RCC 7860 (cell line): ENCODE measurements around the gene FAAP100.

ENCODE experiments used
- DNase-seq: peaks from one replicate; pipeline ENCODE4 v3.0.0-alpha.2; 2015; ENCODE audit warnings: low spot score
- FAIRE-seq: peaks from 2 replicates; lab custom pipeline; 2012; peaks lifted over from hg19 to GRCh38; lab: Jason Lieb, UNC

FAAP100 gene

DNA sequence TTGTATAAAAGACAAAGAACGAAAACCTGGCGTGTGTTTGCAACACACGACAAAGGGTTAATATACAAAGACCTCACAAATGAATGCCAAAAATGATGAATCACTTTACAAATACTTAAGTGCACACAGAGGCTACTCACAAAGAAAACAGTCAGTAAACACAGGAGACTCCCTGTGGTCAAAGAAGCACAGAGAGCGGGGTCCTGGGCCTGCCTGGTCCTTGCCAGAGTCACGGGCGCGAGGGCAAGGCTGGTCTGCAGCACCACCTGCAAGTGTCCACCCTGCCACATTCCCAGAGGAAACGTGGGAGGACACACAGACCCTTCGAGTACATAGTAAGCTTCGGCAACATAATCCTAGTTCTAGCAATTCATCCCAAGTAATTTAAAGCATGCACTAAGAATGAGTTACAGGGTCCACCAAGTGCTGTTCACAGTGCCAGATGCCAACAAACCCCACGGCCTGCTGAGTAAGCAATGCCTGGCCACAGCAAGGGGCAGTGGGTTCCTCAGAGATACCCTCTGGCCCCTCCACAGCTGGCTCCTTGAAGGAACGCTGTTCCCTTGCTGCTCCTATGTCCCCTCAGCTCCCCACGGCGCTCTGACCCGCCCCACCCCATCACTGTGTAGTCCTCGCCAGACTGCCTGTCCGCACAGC, 24.6 kb upstream of the FAAP100 start:
- peak; percentile 74 for DNase-seq
- peak; percentile 29 for FAIRE-seq

DNA sequence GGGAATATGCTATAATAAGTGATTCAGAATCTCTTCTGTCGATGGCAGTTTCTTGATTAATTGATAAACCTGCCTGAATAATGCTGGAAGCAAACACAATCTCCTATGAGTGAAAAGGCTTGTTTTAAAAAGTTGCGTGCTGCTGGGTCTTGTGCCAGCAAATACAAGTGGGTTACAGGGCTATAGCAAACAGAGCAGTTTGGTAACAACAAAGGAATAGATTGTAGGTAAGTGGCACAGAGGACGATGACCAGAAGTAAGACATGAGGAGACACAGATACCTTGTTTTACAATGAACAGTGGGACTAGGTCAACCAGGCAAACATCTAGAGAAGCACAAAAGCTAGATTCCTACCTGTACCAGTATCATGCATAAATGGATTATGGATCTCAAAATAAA, 23.7 kb upstream of the FAAP100 start:
- no peak for DNase-seq
- FAIRE-seq, result no peak

DNA sequence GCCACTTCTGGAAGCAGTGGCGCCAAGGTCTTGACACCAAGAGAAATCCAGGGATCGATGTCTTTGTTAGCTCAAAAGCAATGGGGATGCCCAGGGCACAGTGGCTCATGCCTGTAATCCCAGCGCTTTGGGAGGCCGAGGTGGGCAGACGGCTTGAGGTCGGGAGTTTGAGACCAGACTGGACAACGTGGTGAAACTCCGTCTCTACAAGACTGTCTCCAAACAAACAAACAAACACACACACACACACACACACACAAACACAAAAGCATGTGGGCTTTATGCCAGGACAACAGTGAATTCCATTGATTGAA, 22.4 kb upstream of the FAAP100 start:
- FAIRE-seq, result no peak

DNA sequence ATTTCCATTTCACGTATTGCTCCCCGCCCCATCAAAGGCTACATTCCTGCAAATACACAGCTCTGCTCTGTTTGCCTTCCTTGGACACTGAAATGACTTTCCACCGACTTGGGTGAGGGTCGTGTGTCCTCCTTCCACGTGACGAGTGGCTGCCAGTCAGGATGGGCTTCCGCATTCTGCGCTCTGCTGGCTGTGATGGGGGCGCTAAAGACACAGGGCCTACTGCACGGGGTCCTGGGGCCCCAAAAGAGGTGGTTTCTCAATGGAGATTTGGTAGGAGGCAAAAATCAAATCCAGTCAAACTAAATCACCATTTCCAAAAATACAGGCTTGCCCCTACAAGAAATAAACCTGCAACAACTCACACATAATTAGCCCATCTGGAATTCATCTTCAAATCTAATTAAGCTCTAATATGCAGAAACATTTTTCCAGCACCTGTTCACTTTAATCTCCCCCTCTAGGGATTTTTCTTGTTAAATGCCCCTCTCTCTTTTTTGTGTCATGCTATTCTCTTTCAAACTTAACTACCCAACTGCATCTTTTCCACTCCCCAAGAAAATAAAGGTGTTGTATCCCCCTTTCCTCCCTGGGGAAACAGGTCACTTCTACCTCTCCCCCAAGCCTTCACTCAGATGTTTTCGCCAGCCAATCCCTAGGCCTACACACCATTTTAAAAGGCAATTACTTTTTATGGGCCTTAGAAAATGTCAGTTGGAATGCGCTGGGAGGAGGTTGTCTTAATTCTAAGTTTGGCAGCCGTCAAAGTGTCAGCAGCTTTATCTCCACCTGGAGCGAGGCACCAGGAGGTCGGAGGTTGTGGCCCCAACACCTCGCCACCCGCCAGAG, 21.9 kb upstream of the FAAP100 start:
- FAIRE-seq (no peak), DNase-seq (no peak)

More for the DNA sequence above, 22.4 kb upstream of the FAAP100 start:
- no peak for DNase-seq

DNA sequence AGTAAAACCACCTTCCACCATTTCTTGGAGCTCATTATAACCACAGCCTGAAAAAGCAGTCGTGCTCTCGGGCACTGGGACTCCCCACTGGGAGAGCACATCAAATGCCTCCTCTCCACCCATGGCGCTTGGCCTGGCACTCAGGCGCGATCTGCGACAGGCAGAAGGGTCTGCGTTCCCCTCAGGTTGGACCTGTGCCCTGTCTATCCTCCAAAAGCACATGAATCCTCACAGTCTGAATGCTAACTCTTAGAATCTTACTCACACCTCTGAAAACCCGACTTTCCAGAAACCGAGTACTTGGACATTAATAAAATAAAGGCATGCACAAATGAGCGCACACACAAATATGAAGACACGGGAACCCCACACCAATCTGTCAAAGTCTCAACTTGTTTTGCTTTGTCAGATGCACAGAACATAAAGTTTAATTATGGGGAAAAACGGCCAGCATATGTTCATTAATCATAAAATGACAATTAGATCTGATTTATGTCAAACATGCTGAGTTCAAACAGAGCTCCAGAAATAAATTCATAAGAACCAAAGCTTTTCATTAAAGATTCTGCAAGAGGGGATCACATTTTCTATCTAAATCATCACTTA, 20.5 kb upstream of the FAAP100 start:
- FAIRE-seq, result no peak
- DNase-seq, result no peak

DNA sequence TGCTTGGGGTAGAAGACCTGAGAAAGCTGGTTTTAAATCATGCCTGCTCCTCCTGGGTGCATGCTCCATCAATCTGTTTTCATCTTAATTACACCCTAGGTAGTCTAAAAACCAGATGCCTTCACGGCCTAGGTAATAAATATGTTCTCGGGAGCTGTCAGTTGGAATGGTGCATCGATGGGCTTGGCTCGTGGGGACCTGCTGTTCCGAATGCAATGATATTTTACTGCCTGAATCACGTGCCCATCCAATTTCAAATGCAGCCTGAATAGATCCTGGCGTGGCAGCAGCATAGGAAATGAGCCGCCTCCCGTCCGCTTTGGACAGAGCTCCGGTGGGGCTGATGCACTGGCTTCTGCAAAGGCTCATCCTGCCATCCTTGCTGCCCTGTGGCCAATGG, 18.8 kb upstream of the FAAP100 start:
- FAIRE-seq (no peak), DNase-seq (no peak)

DNA sequence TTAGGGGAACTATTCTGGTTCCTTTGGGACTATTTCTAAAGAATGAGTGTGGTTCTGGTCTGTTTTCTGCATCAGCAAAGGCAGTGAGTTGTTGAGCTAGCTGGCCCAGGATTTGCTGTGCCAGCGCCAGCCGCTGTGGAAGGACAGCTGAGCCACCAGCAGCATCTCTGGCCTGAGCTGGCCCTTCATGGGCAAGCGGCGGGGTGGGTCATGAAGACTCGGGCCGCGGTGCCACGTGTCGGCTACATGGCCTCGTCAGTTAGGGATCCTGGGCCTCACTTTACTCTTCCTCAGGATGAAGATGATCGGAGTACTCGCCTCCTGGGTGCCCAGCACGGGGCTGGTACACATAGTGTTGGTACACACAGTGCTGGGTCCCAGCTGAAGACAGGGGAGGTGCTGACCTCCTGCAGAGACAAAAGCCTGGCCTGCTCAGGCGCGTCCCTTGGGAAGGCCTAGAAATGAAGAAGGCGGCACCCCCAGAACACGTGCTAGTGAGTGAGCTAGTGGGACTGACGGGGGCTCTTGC, 17.9 kb upstream of the FAAP100 start:
- no peak for FAIRE-seq
- DNase-seq, result no peak

DNA sequence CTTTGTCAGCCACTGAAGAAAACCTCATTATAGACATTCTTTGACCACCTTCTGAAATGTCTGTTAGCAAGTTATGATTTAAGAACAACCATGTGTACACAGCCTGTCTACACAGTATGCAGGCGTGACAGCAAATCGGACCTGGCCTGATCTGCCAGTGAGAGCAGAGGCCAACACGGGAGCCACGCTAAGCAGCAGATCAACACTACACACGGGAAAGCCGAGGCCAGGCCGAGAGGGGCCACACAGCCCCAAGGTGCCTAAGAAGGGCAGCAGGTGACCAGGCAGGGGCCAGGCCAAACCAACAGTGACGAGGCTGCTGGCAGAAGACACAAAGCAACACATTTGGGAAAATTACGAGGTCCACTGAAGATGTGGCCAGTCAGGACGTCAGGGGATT, 16.3 kb upstream of the FAAP100 start:
- DNase-seq (no peak), FAIRE-seq (no peak)

DNA sequence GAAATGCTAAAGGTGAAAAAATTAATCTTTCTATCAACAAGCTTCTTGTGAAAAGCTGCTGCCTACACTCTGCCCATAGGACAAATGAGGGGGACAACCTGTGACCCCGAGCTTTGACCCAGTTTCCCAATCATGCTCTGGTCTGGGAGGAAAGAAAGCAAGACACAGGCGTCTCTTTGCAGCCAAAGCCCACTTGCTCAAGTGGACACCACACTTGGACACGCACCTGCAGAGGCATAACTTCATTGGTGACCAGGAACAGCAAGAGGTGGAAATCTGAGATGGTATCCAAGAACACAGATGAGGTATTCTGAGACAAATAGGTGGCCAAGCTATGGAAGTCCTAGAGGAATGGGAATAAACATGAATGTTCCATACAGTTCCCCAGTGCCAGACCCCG, 15.0 kb upstream of the FAAP100 start:
- no peak for FAIRE-seq
- no peak for DNase-seq

DNA sequence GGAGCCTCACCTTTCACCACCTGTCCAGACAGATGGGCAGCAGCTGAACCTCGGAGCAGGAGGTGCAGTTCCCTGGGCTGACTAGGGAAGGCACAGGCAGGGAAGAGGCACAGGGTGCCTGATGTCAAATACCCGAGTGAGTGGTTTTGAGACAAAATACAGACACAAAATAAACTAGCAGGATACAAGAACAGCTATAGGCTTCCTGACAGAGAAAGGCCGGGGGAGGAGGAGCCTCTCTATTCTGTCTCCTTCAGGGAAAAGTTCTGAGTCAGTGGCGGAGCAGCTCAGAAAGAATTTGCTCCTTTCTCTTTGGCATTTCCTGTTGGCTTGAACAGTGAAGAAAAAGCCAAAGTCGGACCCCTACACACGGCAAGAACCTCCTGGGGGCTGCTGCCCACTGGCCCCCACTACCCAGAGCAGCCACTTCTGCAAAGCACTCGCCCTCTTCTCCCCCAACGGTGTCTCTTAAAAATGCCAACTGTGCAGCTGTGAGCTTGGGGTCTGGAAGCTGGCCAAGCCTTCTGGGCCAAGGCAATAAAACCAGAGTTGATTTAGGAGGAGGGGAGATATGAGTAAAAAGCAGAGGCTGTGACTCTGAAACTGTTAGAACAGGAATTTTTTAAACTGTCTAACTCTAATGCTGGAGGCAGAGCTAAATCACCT, 14.4 kb upstream of the FAAP100 start:
- DNase-seq (peak; percentile 89), FAIRE-seq (peak; percentile 91)

DNA sequence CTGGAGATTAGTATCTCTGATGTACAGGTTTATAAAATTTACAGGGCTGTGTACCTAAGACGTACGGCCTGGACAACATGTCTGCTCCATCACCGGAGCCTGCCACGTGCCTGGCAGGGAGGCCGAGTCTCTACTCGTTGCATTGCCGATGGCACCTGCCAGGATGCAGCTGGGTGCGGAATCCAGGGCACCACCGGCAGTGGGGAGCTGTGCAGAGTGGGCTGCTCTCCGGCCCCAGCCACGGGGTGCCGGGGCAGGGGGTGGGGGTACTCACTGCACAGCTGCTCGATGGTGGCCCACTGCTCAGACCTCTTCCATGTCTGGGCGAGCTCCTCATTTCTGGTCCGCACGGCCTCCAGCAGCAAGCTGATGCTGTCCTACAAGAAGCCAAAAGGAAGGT, 13.1 kb upstream of the FAAP100 start:
- no peak for FAIRE-seq
- DNase-seq, result no peak

DNA sequence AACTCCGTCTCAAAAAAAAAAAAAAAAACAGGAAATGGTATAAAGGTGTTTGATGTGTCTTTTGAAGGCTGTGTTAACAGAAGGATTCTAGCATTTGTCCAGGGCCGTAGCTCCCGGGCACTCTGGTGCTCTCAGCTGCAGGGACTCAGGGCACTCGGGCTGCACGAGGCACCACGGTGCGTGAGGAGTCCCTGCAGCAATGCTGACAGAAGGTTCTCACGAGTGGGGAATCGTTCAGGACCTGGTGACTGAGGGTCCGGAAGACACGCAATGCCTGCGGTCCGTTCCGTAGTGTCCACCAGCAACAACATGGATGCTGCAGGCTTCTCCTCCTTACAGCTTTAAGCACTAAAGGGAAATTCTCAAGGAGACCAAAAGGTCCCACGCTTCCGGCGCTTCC, 12.6 kb upstream of the FAAP100 start:
- no peak for DNase-seq
- no peak for FAIRE-seq

DNA sequence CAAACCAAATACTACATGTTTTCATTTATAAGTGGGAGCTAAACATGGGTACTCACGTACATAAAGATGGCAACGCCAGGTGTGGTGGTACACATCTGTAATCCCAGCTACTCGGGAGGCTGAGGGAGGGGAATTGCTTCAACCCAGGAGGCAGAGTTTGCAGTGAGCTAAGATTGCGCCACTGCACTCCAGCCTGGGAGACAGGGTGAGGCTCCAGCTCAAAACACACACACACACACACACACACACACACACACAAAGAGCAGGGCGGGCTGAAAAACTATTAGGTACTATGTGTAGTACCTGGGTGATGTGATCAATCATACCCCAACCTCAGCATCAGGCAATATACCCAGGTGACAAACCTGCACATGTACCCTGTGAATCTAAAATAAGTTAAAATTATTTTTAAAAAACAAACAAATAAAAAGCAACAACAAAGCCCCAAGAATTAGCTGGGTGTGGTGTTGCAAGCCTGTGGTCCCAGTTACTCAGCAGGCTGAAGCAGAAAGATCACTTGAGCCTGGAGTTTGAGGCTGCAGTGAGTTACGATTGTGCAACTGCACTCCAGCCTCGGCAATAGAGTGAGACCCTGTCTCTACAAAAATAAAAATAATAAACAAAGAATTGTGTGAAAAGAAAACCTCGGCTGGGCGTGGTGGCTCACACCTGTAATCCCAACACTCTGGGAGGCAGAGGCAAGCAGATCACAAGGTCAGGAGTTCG, 11.9 kb upstream of the FAAP100 start:
- FAIRE-seq, result no peak
- DNase-seq, result no peak

DNA sequence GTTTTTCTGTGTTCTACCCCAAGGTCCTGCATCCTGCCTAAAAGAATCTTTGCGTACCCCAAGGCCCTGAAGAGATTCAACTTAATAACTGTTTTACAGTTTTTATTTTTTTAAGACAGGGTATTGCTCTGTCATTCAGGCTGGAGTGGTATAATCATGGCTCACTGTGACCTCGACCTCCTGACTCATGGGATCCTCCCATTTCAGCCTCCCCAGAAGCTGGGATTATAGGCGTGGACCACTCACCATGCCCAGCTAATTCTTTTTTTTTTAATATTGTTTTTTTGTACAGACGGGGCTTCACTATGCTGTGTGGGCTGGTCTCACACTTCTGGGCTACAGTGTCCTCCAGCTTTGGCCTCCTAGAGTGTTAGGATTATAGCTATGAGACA, 9.3 kb upstream of the FAAP100 start:
- peak; percentile 16 for DNase-seq
- FAIRE-seq, result no peak

DNA sequence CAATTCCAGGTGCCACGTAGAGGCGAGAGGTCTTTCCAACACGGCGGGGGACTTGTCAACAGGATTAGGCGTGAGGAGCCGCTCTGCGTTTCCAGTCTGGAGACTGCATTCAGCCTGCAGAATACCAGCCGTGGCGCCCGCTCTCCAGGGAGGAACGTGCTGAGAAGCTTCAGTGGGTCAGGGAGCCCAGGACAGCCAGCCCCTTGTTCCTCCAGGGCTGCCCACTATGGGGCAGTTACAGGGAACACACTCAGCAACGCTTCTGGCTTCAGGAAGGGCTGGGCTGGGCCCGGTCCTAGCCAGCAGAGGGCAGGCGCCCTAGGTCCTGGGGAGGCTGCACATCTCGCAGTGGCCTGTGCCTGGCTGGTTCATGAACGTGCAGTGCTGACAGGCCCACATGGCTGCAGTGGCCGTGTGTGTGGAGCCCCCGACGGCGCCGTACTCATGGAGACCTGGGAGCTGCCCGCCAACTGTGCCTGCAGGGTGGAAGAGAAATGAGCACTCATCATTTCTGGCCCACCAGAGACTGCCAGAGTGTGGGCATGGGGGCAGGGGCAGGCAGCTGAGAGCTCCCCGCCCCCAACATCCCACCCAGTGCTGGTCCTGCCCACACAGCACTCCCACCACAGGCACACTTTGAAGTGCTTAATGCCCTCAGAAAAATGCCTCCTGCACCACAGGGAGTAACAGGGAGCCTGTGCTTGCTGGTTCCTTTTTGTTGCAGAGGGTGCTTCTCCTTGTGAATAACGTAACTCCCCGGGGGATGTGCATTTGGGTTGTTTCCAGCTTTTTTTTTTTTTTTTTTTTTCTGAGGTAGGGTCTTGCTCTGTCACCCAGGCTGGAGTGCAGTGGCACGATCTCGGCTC, 7.0 kb upstream of the FAAP100 start:
- no peak for FAIRE-seq
- DNase-seq, result no peak

DNA sequence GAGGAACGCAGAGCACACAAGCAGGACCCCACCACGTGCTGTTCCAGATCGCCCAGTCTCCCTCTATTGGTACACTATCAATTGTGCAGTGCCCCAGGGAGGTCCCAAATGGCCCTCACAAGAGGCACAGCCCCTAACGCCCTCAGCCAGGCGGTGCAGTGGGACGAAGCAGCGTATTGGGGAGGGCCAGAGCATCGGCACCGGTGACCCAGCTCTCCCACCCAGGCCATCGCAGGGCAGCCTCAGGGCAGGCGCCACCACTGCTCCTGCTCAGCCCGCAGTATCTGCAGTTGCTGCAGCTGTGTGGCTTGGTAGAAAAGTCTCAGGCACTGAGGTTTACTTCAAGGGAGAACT, 5.9 kb upstream of the FAAP100 start:
- DNase-seq, result no peak
- FAIRE-seq, result no peak

DNA sequence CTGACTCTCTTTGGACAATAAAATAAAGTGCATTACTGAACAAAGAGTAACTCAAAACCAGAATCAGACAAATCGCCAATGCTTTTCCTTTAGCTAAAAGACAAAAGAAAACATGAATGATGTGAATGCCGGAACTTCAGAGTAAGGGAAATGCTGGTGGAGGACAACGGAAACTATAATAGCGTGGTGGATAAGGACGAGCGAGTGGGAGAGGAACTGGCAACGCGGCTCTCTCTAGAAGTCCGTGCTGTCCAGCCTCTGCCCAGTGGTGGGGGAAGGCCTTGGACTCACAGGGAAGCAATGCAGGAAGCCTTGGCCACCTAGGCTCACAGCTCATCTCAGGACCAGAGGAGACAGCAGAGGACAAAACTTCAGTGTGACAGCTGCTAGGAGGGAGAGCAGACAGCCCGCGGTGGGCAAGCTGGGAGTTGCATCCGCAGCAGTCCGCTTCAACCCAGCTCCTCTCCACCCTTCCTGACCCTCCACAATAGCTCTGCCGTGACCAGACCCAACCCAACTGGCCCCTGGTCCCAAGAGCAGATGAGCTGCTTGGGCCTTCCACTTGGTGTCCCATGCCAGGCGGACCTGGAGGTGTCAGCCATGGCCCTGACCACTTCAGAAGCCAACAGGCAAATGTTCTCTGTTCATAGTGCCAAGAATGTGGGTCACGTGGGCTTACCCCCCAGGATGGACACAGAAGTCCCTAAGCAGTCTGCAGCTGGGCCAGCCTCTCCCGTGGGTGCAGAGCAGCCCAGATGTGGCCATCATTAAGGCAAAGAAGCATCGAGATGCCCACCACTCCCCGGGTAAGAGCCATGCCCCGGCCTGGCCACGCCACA, 5.3 kb upstream of the FAAP100 start:
- no peak for FAIRE-seq
- DNase-seq, result no peak

DNA sequence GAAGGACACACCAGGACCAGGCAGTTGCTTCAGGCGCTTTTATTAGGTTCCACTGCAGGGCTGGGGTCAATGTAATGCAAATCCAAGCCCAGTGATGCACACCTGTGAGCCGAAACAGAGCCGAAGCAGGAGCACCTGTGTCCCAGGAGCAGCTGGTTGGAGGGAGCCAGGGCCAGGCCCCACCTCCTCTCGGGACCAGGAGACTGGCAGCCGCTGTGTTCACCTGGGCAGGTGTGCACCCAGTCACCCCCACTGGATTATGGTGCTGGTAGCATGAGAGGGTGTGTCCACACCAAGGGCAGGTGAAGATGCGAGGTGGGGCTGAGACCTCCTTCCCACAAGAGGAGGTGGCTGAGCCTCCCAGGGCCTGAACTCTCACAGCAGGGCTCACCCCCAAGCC, 4.7 kb upstream of the FAAP100 start:
- FAIRE-seq, result no peak
- DNase-seq, result no peak

DNA sequence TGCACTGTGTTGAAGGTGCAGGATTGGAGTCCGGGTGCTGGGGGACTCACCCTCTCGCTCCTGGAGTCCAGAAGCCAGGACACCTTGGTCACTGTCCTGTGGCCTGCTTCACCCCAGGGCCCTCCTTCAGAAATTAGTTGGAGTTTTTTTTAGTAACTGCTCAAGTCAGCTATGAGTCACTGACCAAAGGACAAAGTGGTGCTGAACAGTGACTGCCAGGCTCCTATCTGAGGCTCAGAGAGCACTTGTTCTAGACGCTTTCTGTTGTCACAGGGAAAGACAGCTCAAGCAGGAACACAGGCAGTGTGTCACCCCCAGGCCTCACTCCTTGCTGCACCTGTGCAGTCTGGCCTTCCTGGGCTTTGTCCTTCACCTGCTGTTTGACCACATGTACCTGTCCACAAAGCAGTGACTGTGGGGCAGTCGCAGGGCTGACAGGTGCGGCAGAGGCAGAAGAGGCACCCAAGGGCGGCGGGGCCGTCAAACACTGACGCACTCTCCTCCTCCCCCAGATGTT, 4.1 kb upstream of the FAAP100 start:
- DNase-seq (peak; percentile 78), FAIRE-seq (peak; percentile 55)
